GM23338 (cell line): ENCODE data around the gene CCDC40. TPM values are rescaled to one million over a fixed set of nuclear protein-coding genes. Genes with fewer than 3 reads are reported as not detected.

Experiments used
- ATAC-seq: fragments of 200-7000 bp; cut with Tn5 transposase; 3 replicates; pipeline ENCODE4 v1.9.1; 2020
- DNase-seq: peaks from one replicate; pipeline ENCODE4 v3.0.0-alpha.2; 2015; ENCODE audit warnings: low spot score
- H2AFZ ChIP-seq: fragments of 200-600 bp; sonication (generic); 2 replicates; pipeline ENCODE4 v1.8.0; 2016; ENCODE audit warnings: antibody characterized with exemption, mild to moderate bottlenecking, moderate library complexity
- H3F3A ChIP-seq: fragments of 200-600 bp; sonication (generic); replicated peaks from 2 replicates; pipeline ENCODE4 v1.8.0; 2017; ENCODE audit warnings: antibody characterized with exemption, mixed run types, low read depth
- H3K27ac ChIP-seq: fragments of 200-600 bp; sonication (generic); 2 replicates; pipeline ENCODE4 v1.6.1; 2016; ENCODE audit warnings: low read depth
- H3K27me3 ChIP-seq: fragments of 200-600 bp; sonication (generic); 2 replicates; pipeline ENCODE4 v1.8.0; 2016; ENCODE audit warnings: mild to moderate bottlenecking, mixed run types, moderate library complexity; ENCODE audit not compliant: insufficient read depth
- H3K36me3 ChIP-seq: fragments of 200-600 bp; sonication (generic); 2 replicates; pipeline ENCODE4 v1.8.0; 2016; ENCODE audit warnings: mild to moderate bottlenecking; ENCODE audit not compliant: insufficient read depth
- H3K4me1 ChIP-seq: fragments of 200-600 bp; sonication (generic); 2 replicates; pipeline ENCODE4 v1.8.0; 2016; ENCODE audit warnings: mild to moderate bottlenecking, moderate library complexity; ENCODE audit not compliant: insufficient read depth
- H3K4me2 ChIP-seq: fragments of 200-600 bp; sonication (generic); 2 replicates; pipeline ENCODE4 v1.7.1; 2017; ENCODE audit warnings: mixed run types
- H3K4me3 ChIP-seq: fragments of 200-600 bp; sonication (generic); 2 replicates; pipeline ENCODE4 v1.6.1; 2016; ENCODE audit warnings: mixed run types
- H3K79me2 ChIP-seq: fragments of 200-600 bp; sonication (generic); replicated peaks from 2 replicates; pipeline ENCODE4 v1.8.0; 2017; ENCODE audit warnings: mild to moderate bottlenecking; ENCODE audit not compliant: insufficient read depth
- H3K9me2 ChIP-seq: fragments of 200-600 bp; sonication (generic); 2 replicates; pipeline ENCODE4 v1.8.0; 2017; ENCODE audit not compliant: insufficient read depth
- H4K20me1 ChIP-seq: fragments of 200-600 bp; sonication (generic); replicated peaks from 2 replicates; pipeline ENCODE4 v1.8.0; 2017; ENCODE audit warnings: mild to moderate bottlenecking; ENCODE audit not compliant: insufficient read depth
- H3K27ac Mint-ChIP-seq: 2 replicates; pipeline ENCODE4 v1.8.0; 2020; ENCODE audit warnings: inconsistent platforms, mild to moderate bottlenecking, moderate library complexity, mixed read lengths
- H3K27me3 Mint-ChIP-seq: 3 replicates; pipeline ENCODE4 v1.8.0; 2022; ENCODE audit warnings: low read depth, mild to moderate bottlenecking, moderate library complexity, mixed read lengths, inconsistent platforms; ENCODE audit not compliant: insufficient read depth, poor library complexity
- H3K36me3 Mint-ChIP-seq: 3 replicates; pipeline ENCODE4 v1.8.0; 2021; ENCODE audit warnings: low read depth, mild to moderate bottlenecking, inconsistent platforms, moderate library complexity, mixed read lengths
- H3K4me1 Mint-ChIP-seq: 3 replicates; pipeline ENCODE4 v1.8.0; 2020; ENCODE audit warnings: mild to moderate bottlenecking, inconsistent platforms, mixed read lengths
- H3K4me3 Mint-ChIP-seq: 3 replicates; pipeline ENCODE4 v1.8.0; 2021; ENCODE audit warnings: moderate library complexity, mild to moderate bottlenecking, inconsistent platforms, mixed read lengths
- H3K9me3 Mint-ChIP-seq: 3 replicates; pipeline ENCODE4 v1.8.0; 2020; ENCODE audit warnings: moderate library complexity, mild to moderate bottlenecking, inconsistent platforms, mixed read lengths
- CREB1 ChIP-seq: fragments of 250-450 bp; sonication (Bioruptor Pico); IDR thresholded peaks from 2 replicates; pipeline ENCODE4 v1.5.0; 2020; ENCODE audit warnings: low read depth, mild to moderate bottlenecking, moderate library complexity
- CTCF ChIP-seq, 2 experiments: fragments of 200-600 bp in 1 of 2; sonication (generic) in 1 of 2; conservative IDR thresholded peaks; 2 replicates each; pipeline versions ENCODE4 v1.5.1 to v1.6.1; 2016 to 2017; ENCODE audit warnings: antibody characterized with exemption in 2 of 2, low read depth in 2 of 2, mild to moderate bottlenecking in 2 of 2, moderate library complexity in 1 of 2
- EZH2 ChIP-seq: fragments of 200-600 bp; sonication (generic); IDR thresholded peaks from one replicate; pipeline ENCODE4 v1.8.0; 2017; ENCODE audit warnings: antibody characterized with exemption, mild to moderate bottlenecking, low read depth; ENCODE audit not compliant: unreplicated experiment
- EZH2phosphoT487 ChIP-seq: fragments of 200-600 bp; sonication (generic); IDR thresholded peaks from one replicate; pipeline ENCODE4 v1.8.1; 2018; ENCODE audit warnings: antibody characterized with exemption; ENCODE audit not compliant: unreplicated experiment
- JUNB ChIP-seq: IDR thresholded peaks from one replicate; pipeline ENCODE4 v1.6.1; 2016; ENCODE audit warnings: antibody characterized with exemption; ENCODE audit not compliant: unreplicated experiment
- POLR2AphosphoS5 ChIP-seq: IDR thresholded peaks from 2 replicates; pipeline ENCODE4 v1.6.1; 2016; ENCODE audit warnings: antibody characterized with exemption, low read depth
- REST ChIP-seq: IDR thresholded peaks from one replicate; pipeline ENCODE4 v1.6.1; 2018; ENCODE audit warnings: antibody characterized with exemption; ENCODE audit not compliant: unreplicated experiment
- ZNF331 ChIP-seq: fragments of 250-450 bp; sonication (Bioruptor Pico); IDR thresholded peaks from 2 replicates; pipeline ENCODE4 v1.5.0; 2020; ENCODE audit warnings: low read depth, mild to moderate bottlenecking, moderate library complexity
- polyA plus RNA-seq: library from polyadenylated mRNA; unstranded; fragments of >200 nt; fragmentation: Nextera tagmentation; extraction: Ambion mirVana; gene quantifications from 2 replicates; pipeline ENCODE4 v1.2.1, GENCODE V29; 2016
- total RNA-seq: library from RNA; depleted of rRNA; stranded (reverse); fragments of >200 nt; shearing (Covaris generic); gene quantifications from 2 replicates; pipeline ENCODE4 v1.2.3, GENCODE V29; 2014
- TF ChIP-seq, protein P1 (sequence below): IDR thresholded peaks from 2 replicates; pipeline ENCODE4 v1.6.1; 2016; ENCODE audit warnings: antibody characterized with exemption

The CCDC40 gene
- total and polyA plus RNA-seq, 2 experiments from 2014 or later, result 7.6 to 8.1 TPM

DNA sequence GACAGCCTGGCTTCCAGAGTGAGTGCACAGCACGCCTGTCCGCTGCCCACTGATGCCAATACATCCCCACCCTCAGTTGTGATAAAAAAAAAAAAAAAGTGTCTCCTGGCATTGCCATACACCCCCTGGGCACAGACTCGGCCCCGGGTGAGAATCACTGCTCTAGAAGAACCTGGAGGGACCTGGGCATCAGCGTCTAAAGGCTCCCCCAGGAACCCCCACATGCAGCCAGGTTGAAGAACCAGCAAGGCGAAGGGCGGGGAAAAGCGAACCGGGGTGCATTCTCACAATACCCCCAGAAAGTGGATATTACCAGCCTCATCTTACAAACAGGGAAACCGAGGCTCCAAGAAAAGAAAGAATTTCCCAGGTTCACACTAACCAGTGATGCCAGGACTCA lies 28.5 kb upstream of the CCDC40 start (continued):
- TF ChIP-seq CTCF (conservative IDR thresholded peaks at IDR 0.05; ENCODE audit: low read depth in 2 of 2) (no peak), POLR2AphosphoS5 (no peak)

- H3K36me3 Mint-ChIP-seq, result peaks cover 13% of the 10 kb centered on the region
- H3K9me3 Mint-ChIP-seq, result no peaks in the 10 kb centered on the region
- H3K4me3 Mint-ChIP-seq, result no peak overlapping the region
- H3K9me2 ChIP-seq, result no peaks in the 10 kb centered on the region
- peaks cover 4% of the 10 kb centered on the region; the same call in 1 of the 2 replicates for H3K36me3 ChIP-seq
- peaks cover 18% of the 10 kb centered on the region for H3K79me2 ChIP-seq
- peaks cover 8% of the 10 kb centered on the region for H3K4me1 ChIP-seq
- no peak overlapping the region for H3K4me3 ChIP-seq
- ATAC-seq, result peak; percentile 79
- H3K27ac ChIP-seq, result 0 out of 2 replicates have a peak overlapping the region, but pooled peaks have one; percentile 32
- H3K27me3 Mint-ChIP-seq, result peaks cover 8% of the 10 kb centered on the region
- no peak overlapping the region for H2AFZ ChIP-seq
- H3F3A ChIP-seq, result peaks cover 5% of the 10 kb centered on the region; the same call in 1 of the 2 replicates
- peak; percentile 92 for DNase-seq
- no peak overlapping the region for H3K4me2 ChIP-seq
- no peak overlapping the region for H3K27ac Mint-ChIP-seq
- peaks cover 16% of the 10 kb centered on the region for H3K4me1 Mint-ChIP-seq
- peaks cover 13% of the 10 kb centered on the region for H4K20me1 ChIP-seq
- no peaks in the 10 kb centered on the region for H3K27me3 ChIP-seq
- peak; percentile 79 to 92 for TF ChIP-seq CTCF (conservative IDR thresholded peaks at IDR 0.05; ENCODE audit: low read depth in 2 of 2)
- TF ChIP-seq CREB1, result no peak
- TF ChIP-seq EZH2phosphoT487, result no peak
- no peak for TF ChIP-seq EZH2
- TF ChIP-seq, protein P1, sequence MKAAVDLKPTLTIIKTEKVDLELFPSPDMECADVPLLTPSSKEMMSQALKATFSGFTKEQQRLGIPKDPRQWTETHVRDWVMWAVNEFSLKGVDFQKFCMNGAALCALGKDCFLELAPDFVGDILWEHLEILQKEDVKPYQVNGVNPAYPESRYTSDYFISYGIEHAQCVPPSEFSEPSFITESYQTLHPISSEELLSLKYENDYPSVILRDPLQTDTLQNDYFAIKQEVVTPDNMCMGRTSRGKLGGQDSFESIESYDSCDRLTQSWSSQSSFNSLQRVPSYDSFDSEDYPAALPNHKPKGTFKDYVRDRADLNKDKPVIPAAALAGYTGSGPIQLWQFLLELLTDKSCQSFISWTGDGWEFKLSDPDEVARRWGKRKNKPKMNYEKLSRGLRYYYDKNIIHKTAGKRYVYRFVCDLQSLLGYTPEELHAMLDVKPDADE, result no peak
- no peak for TF ChIP-seq JUNB
- no peak for TF ChIP-seq REST
- no peak for TF ChIP-seq ZNF331
Measured at GRCh38 chr17:80008383-80008840, 28.0 kb upstream of the CCDC40 start.
